ENCODE data around the gene TMEM150B.

The TMEM150B gene

GRCh38 chr19:55297267-55297666, 27.9 kb downstream of the TMEM150B start:
- no peak for TF ChIP-seq CTCF (conservative IDR thresholded peaks at IDR 0.05; ENCODE audit: low read depth, low read length)
- H3K4me3 ChIP-seq (ENCODE audit: low read depth, low read length): no peak overlapping the region
- DNase-seq (ENCODE audit: low read depth): no peak

GRCh38 chr19:55289117-55289796, 35.9 kb downstream of the TMEM150B start:
- H3K4me3 ChIP-seq (ENCODE audit: low read depth, low read length): no peak overlapping the region
- no peak for TF ChIP-seq CTCF (conservative IDR thresholded peaks at IDR 0.05; ENCODE audit: low read depth, low read length)
- DNase-seq (ENCODE audit: low read depth): no peak

DNA sequence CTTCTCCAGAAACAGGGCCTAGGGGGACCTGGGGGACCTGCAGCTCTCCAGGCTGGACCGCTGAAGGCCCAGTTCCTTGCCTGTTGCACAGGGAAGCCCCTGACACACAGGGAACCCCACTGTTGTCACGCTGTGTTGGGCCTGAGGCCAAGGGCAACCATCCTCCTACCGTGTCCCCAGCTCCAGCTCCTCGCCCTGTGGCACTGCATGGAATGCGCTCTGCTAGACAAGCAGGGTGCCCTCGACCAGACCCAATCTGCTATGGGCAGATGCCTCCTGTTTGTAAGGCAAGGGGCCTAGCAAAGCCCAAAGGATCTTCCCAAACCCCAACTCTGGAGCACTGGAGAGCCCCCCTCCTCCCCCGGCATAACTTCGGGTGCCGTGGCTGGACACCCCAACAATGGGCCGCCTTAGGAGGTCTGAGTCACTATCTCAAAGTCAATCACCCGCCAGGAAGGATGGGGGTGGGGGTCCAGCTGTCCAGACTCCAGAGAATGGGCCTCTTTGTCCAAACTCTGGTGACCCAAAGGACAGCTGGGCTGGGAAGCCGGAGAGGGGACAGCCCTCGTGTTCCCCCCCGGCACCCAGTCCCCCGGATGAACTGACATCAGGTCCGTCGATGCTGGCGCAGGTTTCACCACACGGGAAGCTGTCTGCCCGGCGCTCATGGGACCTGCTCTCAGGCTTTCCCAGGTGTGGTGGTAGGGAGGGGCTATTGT, 37.6 kb downstream of the TMEM150B start:
- no peak for TF ChIP-seq CTCF (conservative IDR thresholded peaks at IDR 0.05; ENCODE audit: low read depth, low read length)
- DNase-seq (ENCODE audit: low read depth): no peak
- no peak overlapping the region for H3K4me3 ChIP-seq (ENCODE audit: low read depth, low read length)

DNA sequence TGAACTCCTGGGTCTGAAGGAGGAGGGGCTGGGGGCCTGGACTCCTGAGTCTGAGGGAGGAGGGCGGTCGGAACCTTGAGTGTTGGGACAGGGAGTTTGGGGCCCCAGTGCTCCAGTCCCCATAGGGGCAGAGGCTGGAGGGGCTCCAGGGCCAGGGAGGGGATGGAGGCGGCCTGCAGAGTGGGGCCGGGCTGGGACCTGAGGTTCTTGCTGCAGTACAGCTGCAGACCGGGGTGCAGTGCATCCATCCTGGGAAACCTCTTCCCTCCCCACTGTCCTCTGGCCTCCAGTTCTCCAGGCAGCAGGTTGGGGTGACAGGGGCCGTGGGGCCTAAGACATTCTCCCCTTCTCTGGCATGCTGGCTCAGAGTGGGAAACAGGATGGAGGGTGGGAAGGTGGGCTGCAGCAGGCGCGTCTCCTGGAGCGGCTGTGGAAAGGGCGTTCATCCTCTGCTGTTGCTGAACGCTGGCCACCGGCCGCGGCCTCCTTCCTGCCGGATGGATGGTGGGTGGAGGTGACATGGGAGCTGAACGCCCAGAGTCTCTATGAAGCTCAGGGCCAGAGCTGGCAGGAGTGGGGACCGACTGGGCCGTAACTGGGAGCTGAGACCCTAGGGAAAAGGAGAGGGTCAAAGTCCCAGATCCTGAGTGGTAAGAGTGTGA, 39.8 kb downstream of the TMEM150B start:
- H3K4me3 ChIP-seq (ENCODE audit: low read depth, low read length): peak overlapping the region; percentile 22
- no peak for DNase-seq (ENCODE audit: low read depth)
- TF ChIP-seq CTCF (conservative IDR thresholded peaks at IDR 0.05; ENCODE audit: low read depth, low read length): no peak

GRCh38 chr19:55284405-55285058, 40.6 kb downstream of the TMEM150B start:
- no peak for TF ChIP-seq CTCF (conservative IDR thresholded peaks at IDR 0.05; ENCODE audit: low read depth, low read length)
- DNase-seq (ENCODE audit: low read depth): no peak
- peak overlapping the region; percentile 44 for H3K4me3 ChIP-seq (ENCODE audit: low read depth, low read length)

- peak within 1 kb of the TSS; percentile 44 for H3K4me3 ChIP-seq (ENCODE audit: low read depth, low read length)
- peak; percentile 36 for DNase-seq (ENCODE audit: low read depth)
- TF ChIP-seq CTCF (conservative IDR thresholded peaks at IDR 0.05; ENCODE audit: low read depth, low read length): no peak
Measured at GRCh38 chr19:55283548-55284377, 41.4 kb downstream of the TMEM150B start, which contains the start of gene BRSK1. TSS of gene BRSK1 (plus strand) at chr19:55283997. CDS start at chr19:55284443, 446 bp downstream.

All from choroid plexus epithelial cell (primary cell).